ENCODE results near the gene SLC26A11.

DNA sequence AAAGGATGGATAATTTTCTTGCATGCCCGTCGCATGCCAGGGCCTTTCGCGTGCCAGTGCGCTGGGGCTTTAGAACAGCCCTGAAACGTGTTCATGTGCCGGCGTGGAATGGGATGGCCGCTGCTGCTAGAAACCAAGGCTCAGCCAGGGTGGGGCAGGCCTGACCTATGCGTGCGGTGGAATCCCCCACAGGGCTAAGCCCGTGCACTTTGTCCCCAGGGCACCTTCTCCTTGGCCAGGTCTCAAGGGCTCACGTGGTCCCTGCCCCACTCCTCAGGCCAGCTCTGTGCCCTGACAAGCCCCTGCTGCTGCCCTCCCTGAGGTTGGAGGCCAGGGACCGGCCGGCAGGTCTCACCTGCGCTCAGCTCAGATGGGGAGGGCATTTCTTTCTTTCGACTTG is 27.3 kb downstream of the SLC26A11 start:
- no peak for TF ChIP-seq EZH2phosphoT487 (IDR thresholded peaks at IDR 0.05; ENCODE audit: insufficient read depth, low read depth)
- TF ChIP-seq EZH2 (IDR thresholded peaks at IDR 0.05; ENCODE audit: insufficient read depth, poor library complexity, severe bottlenecking) = no peak
